ENCODE results near the gene ARID5B. TPM values are rescaled to one million over a fixed set of nuclear protein-coding genes. Genes with fewer than 3 reads are reported as not detected.
A peak's percentile ranks its signal among the peaks of the same experiment; 100 is the strongest.

ARID5B gene
- total and polyA plus RNA-seq, 2 donors (not counting 3 experiments of a cell fraction or from before 2014, with no cell fraction given), result 5.6 to 8.9 TPM

DNA sequence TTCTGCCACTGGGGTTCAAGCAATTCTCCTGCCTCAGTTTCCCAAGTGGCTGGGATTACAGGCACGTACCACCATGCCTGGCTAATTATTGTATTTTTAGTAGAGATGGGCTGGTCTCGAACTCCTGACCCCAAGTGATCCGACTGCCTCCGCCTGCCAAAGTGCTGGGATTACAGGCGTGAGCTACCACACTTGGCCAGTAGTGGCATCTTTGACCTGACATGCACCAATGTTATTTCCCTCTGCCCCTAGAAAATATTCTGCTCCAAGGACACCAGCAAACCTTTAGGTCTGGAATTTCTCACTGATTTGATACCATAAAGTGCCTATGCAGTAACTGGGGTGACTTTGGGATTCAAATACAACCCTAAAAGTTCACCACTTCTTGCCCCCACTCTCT is 179.4 kb downstream of the ARID5B start:
- Histone ChIP-seq H2AFZ (ENCODE audit: low read depth, low read length) (no peak overlapping the region), H3K9me1 (replicated peaks; ENCODE audit: control insufficient read depth, extremely low read depth, insufficient read depth, low read length) (no peaks in the 10 kb centered on the region), H3K27me3 (ENCODE audit: control insufficient read depth in 2 of 2, insufficient read depth in 2 of 2, low read length in 2 of 2) (no peaks in the 10 kb centered on the region), H3K4me1 (ENCODE audit: control insufficient read depth, extremely low read depth, insufficient read depth, low read length) (peaks cover 37% of the 10 kb centered on the region), H4K20me1 (replicated peaks; ENCODE audit: control insufficient read depth, extremely low read depth, insufficient read depth, low read length) (no peaks in the 10 kb centered on the region), H3K9me3 (replicated peaks; ENCODE audit: control insufficient read depth, insufficient read depth, low read length) (no peaks in the 10 kb centered on the region), H3K9ac (replicated peaks; ENCODE audit: extremely low read depth, insufficient read depth, low read length) (no peak overlapping the region), H3K79me2 (ENCODE audit: control insufficient read depth, insufficient read depth, low read length) (no peaks in the 10 kb centered on the region), H3K27ac (ENCODE audit: insufficient read depth, low read depth, low read length) (no peak overlapping the region), H3K4me2 (ENCODE audit: insufficient read depth, low read length) (no peak overlapping the region), H3K4me3 (replicated peaks in 1 of 3; ENCODE audit: insufficient read depth in 1 of 3, low read depth in 1 of 3, low read length in 3 of 3) (no peak overlapping the region), H3K36me3 (ENCODE audit: control insufficient read depth in 2 of 2, extremely low read depth in 1 of 2, insufficient read depth in 2 of 2, low read length in 2 of 2) (peaks cover 0 to 2% of the 10 kb centered on the region in 2 experiments)
- dilution Hi-C loops (cut with MboI; ENCODE audit: extremely low pct_ligation_motif_present, low sequenced_read_pairs), result no loop called here
- DNase-seq (ENCODE audit: low read depth, low spot score), result no peak
- no TSS peak for BruUV-seq (replicated peaks)
- ChIA-PET CTCF (interaction anchor here (2.0 kb wide), 1 partner anchor 164 kb away, joined by 7 read pairs; no protein-coding TSS in a partner anchor), POLR2A (no interaction called here)
- FAIRE-seq, result no peak
- TF ChIP-seq, protein P1, sequence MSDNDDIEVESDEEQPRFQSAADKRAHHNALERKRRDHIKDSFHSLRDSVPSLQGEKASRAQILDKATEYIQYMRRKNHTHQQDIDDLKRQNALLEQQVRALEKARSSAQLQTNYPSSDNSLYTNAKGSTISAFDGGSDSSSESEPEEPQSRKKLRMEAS (IDR thresholded peaks at IDR 0.05; ENCODE audit: insufficient read depth, insufficient read length), result no peak
- TF ChIP-seq JUN (IDR thresholded peaks at IDR 0.05; ENCODE audit: borderline replicate concordance, insufficient read depth, insufficient read length, low read depth), result no peak
- TF ChIP-seq POLR2A (IDR thresholded peaks at IDR 0.05; ENCODE audit: low read depth, low read length), result no peak
- intact Hi-C loops (cut with micrococcal nuclease), result no loop called here

DNA sequence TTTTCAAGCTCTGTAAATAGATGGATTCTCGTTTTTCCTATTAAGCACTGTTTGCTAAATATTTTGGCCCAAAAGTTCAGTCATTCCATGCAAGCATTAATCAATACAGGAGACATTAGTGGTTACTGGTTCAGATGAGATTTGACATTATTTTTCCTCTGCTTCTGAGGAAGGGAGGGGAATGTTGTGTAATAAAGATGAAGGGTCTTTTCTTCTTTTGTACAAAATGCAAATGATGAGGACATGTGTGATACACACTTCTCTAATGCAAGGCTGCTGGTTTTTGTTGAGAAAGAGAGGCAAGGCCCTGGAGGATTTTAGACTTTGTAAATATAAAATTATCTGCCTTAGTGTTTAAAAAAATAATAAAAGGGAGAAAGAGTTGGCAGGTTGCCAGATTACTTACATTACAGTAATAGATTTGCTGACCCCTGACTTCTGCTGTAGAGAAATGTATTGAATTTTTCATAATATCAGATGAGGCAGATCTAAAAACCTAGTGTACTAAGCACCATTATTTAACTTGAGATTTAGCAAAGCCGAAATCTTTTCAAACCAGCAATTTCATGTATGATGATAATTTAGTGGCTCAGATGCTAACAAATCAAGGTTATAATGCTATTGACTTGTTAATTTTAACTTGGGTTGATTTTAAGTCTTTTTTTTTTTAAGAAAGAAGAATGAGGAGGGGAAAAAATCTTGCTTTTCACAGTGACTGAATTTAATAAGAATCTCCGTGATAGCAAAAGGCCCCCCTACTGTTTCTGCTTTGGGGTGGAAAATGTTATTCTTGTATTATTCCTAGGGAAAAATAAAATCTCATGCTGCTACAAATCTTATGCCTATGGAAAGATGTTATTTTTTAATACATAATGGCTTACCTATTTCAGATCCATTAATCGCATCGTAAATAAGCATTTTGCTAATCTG is 180.1 kb downstream of the ARID5B start:
- no peak for TF ChIP-seq POLR2A (IDR thresholded peaks at IDR 0.05; ENCODE audit: low read depth, low read length)
- TF ChIP-seq GATA2 (IDR thresholded peaks at IDR 0.05; ENCODE audit: insufficient read depth, insufficient read length, low read depth, low read length), result no peak
- TF ChIP-seq, protein P1 (IDR thresholded peaks at IDR 0.05; ENCODE audit: insufficient read depth, insufficient read length), result no peak
- TF ChIP-seq POLR2AphosphoS5 (IDR thresholded peaks at IDR 0.05; ENCODE audit: insufficient read depth, low read depth, low read length), result no peak
- no peak for TF ChIP-seq EZH2 (IDR thresholded peaks at IDR 0.05; ENCODE audit: borderline replicate concordance, low read depth, low read length, severe bottlenecking)
- TF ChIP-seq JUN (IDR thresholded peaks at IDR 0.05; ENCODE audit: borderline replicate concordance, insufficient read depth, insufficient read length, low read depth), result no peak
- TF ChIP-seq, protein P2, sequence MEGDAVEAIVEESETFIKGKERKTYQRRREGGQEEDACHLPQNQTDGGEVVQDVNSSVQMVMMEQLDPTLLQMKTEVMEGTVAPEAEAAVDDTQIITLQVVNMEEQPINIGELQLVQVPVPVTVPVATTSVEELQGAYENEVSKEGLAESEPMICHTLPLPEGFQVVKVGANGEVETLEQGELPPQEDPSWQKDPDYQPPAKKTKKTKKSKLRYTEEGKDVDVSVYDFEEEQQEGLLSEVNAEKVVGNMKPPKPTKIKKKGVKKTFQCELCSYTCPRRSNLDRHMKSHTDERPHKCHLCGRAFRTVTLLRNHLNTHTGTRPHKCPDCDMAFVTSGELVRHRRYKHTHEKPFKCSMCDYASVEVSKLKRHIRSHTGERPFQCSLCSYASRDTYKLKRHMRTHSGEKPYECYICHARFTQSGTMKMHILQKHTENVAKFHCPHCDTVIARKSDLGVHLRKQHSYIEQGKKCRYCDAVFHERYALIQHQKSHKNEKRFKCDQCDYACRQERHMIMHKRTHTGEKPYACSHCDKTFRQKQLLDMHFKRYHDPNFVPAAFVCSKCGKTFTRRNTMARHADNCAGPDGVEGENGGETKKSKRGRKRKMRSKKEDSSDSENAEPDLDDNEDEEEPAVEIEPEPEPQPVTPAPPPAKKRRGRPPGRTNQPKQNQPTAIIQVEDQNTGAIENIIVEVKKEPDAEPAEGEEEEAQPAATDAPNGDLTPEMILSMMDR (IDR thresholded peaks at IDR 0.05; ENCODE audit: extremely low read depth in 1 of 2, insufficient read depth in 1 of 2, low read depth in 1 of 2, low read length in 2 of 2), result no peak
- TF ChIP-seq MYC (IDR thresholded peaks at IDR 0.05; ENCODE audit: low read depth, low read length), result no peak
- no peak for TF ChIP-seq FOS (IDR thresholded peaks at IDR 0.05; ENCODE audit: borderline replicate concordance, insufficient read depth, low read length)
- no peaks in the 10 kb centered on the region for H3K79me2 ChIP-seq (ENCODE audit: control insufficient read depth, insufficient read depth, low read length)
- BruUV-seq (replicated peaks), result no TSS peak
- intact Hi-C loops (cut with micrococcal nuclease) (loop anchor here (1.0 to 2.0 kb wide), 7 partner anchors 32 to 1253 kb away; partner anchors contain the start of gene ARID5B), dilution Hi-C loops (cut with MboI; ENCODE audit: extremely low pct_ligation_motif_present, low sequenced_read_pairs) (no loop called here)
- H3K4me2 ChIP-seq (ENCODE audit: insufficient read depth, low read length), result peak overlapping the region; percentile 86
- H2AFZ ChIP-seq (ENCODE audit: low read depth, low read length), result no peak overlapping the region
- no peaks in the 10 kb centered on the region for H3K27me3 ChIP-seq (ENCODE audit: control insufficient read depth in 2 of 2, insufficient read depth in 2 of 2, low read length in 2 of 2)
- no peaks in the 10 kb centered on the region for H3K9me3 ChIP-seq (replicated peaks; ENCODE audit: control insufficient read depth, insufficient read depth, low read length)
- peak; percentile 62 for DNase-seq (ENCODE audit: low read depth, low spot score)
- no peaks in the 10 kb centered on the region for H3K9me1 ChIP-seq (replicated peaks; ENCODE audit: control insufficient read depth, extremely low read depth, insufficient read depth, low read length)
- peaks cover 37% of the 10 kb centered on the region for H3K4me1 ChIP-seq (ENCODE audit: control insufficient read depth, extremely low read depth, insufficient read depth, low read length)
- H3K4me3 ChIP-seq (replicated peaks in 1 of 3; ENCODE audit: insufficient read depth in 1 of 3, low read depth in 1 of 3, low read length in 3 of 3), result no peak overlapping the region
- no peak for FAIRE-seq
- peak overlapping the region; percentile 93 for H3K9ac ChIP-seq (replicated peaks; ENCODE audit: extremely low read depth, insufficient read depth, low read length)
- peaks cover 0 to 2% of the 10 kb centered on the region in 2 experiments for H3K36me3 ChIP-seq (ENCODE audit: control insufficient read depth in 2 of 2, extremely low read depth in 1 of 2, insufficient read depth in 2 of 2, low read length in 2 of 2)
- ChIA-PET CTCF (interaction anchor here (1.2 to 2.3 kb wide), 8 partner anchors 27 to 164 kb away, joined by 3 to 16 read pairs (median 6); no protein-coding TSS in a partner anchor), POLR2A (interaction anchor here (1.2 kb wide), 1 partner anchor 49 kb away, joined by 3 read pairs; no protein-coding TSS in a partner anchor)
- H3K27ac ChIP-seq (ENCODE audit: insufficient read depth, low read depth, low read length), result peak overlapping the region; percentile 100
- no peaks in the 10 kb centered on the region for H4K20me1 ChIP-seq (replicated peaks; ENCODE audit: control insufficient read depth, extremely low read depth, insufficient read depth, low read length)

Measured in endothelial cell of umbilical vein (primary cell).